Amniotic epithelial cell (primary cell): ENCODE measurements around the gene C10orf53.
A peak's percentile ranks its signal among the peaks of the same experiment; 100 is the strongest.

ENCODE experiments used
- DNase-seq: peaks from one replicate; pipeline ENCODE4 v3.0.0-alpha.2; 2010; ENCODE audit warnings: low read depth

The C10orf53 gene

GRCh38 chr10:49737474-49738201 lies 58.2 kb downstream of the C10orf53 start:
- no peak for DNase-seq

- DNase-seq: no peak
These were observed 59.3 kb downstream of the C10orf53 start for GRCh38 chr10:49738616-49739360.

- DNase-seq: no peak
These were observed 60.0 kb downstream of the C10orf53 start for GRCh38 chr10:49739426-49739825.

- DNase-seq: no peak
These were observed 61.1 kb downstream of the C10orf53 start for GRCh38 chr10:49740346-49741107.

- DNase-seq: peak; percentile 5
These were observed 61.9 kb downstream of the C10orf53 start for GRCh38 chr10:49741108-49741995.

- DNase-seq: no peak
These were observed 63.4 kb downstream of the C10orf53 start for GRCh38 chr10:49742683-49743463.

- no peak for DNase-seq
These were observed 64.1 kb downstream of the C10orf53 start for GRCh38 chr10:49743464-49744075.

GRCh38 chr10:49744091-49744685 lies 64.7 kb downstream of the C10orf53 start:
- DNase-seq: no peak

- DNase-seq: no peak
These were observed 65.6 kb downstream of the C10orf53 start for GRCh38 chr10:49744924-49745605.

GRCh38 chr10:49745756-49746155 lies 66.3 kb downstream of the C10orf53 start:
- no peak for DNase-seq

- DNase-seq: no peak
These were observed 67.3 kb downstream of the C10orf53 start for GRCh38 chr10:49746626-49747302.
